Tibial nerve (tissue), 3 donors: ENCODE results near the gene EVC2.

Source experiments
- CTCF ChIP-seq, 5 experiments: fragments of 200-600 bp in 3 of 5; fragments of 450-650 bp in 2 of 5; sonication (generic) in 3 of 5; IDR thresholded peaks; one replicate each; pipeline ENCODE4 v1.5.1; 2016 to 2019; ENCODE audit warnings: antibody characterized with exemption in 5 of 5, mild to moderate bottlenecking in 3 of 5, moderate library complexity in 2 of 5
- POLR2A ChIP-seq, 2 donors: fragments of 450-650 bp; IDR thresholded peaks; one replicate each; pipeline ENCODE4 v1.6.1; 2017; ENCODE audit warnings: antibody characterized with exemption in 2 of 2, mild to moderate bottlenecking in 2 of 2, moderate library complexity in 2 of 2

GRCh38 chr4:5654791-5655190, 53.6 kb downstream of the EVC2 start:
- TF ChIP-seq CTCF (IDR thresholded peaks at IDR 0.05) (no peak), POLR2A (IDR thresholded peaks at IDR 0.05) (no peak)
